ENCODE data around the gene CCDC137. TPM values are rescaled to one million over a fixed set of nuclear protein-coding genes. Genes with fewer than 3 reads are reported as not detected.

Gene CCDC137
- total and polyA plus RNA-seq, 2 of the 13 experiments (the other 11 are each of a cell fraction or from before 2014, with no cell fraction given): 14.6 to 39.1 TPM

GRCh38 chr17:81701288-81702071, 34.9 kb downstream of the CCDC137 start (continued):
- TF ChIP-seq ARID5B (CRISPR knock-in tag; IDR thresholded peaks at IDR 0.05): no peak
- TF ChIP-seq ZBTB38 (CRISPR knock-in tag; IDR thresholded peaks at IDR 0.05): peak; percentile 80
- no peak for TF ChIP-seq NONO (IDR thresholded peaks at IDR 0.05)
- peak; percentile 15; the same call in 1 of the 2 replicates for TF ChIP-seq NONO (CRISPR knock-in tag; conservative IDR thresholded peaks at IDR 0.05)
- TF ChIP-seq ZNF124 (CRISPR knock-in tag; IDR thresholded peaks at IDR 0.05): no peak
- TF ChIP-seq NR3C1 (CRISPR knock-in tag; IDR thresholded peaks at IDR 0.05): no peak
- peak; percentile 34; the same call in 1 of the 2 replicates for TF ChIP-seq ZBTB14 (CRISPR knock-in tag; IDR thresholded peaks at IDR 0.05)
- TF ChIP-seq TAF1 (CRISPR knock-in tag; IDR thresholded peaks at IDR 0.05): no peak
- TF ChIP-seq ZNF335 (CRISPR knock-in tag; IDR thresholded peaks at IDR 0.05): no peak
- no peak for TF ChIP-seq PRDM4 (CRISPR knock-in tag; IDR thresholded peaks at IDR 0.05; ENCODE audit: borderline replicate concordance)
- no peak for TF ChIP-seq KAT8 (CRISPR knock-in tag; IDR thresholded peaks at IDR 0.05)
- TF ChIP-seq FOXM1 (CRISPR knock-in tag; IDR thresholded peaks at IDR 0.05): 0 out of 2 replicates have a peak, but pooled peaks have one; percentile 24
- TF ChIP-seq HOXA5 (CRISPR knock-in tag; IDR thresholded peaks at IDR 0.05): no peak
- no peak for TF ChIP-seq FOXK1 (CRISPR knock-in tag; IDR thresholded peaks at IDR 0.05; ENCODE audit: borderline replicate concordance, low read depth)
- TF ChIP-seq ZFP1 (CRISPR knock-in tag; IDR thresholded peaks at IDR 0.05): no peak
- TF ChIP-seq ZNF354B (CRISPR knock-in tag; IDR thresholded peaks at IDR 0.05): peak; percentile 60; the same call in 1 of the 2 replicates
- no peak for TF ChIP-seq RFX5 (IDR thresholded peaks at IDR 0.05; ENCODE audit: low read depth, low read length)
- TF ChIP-seq CEBPZ (IDR thresholded peaks at IDR 0.05; ENCODE audit: low read length): no peak
- no peak for TF ChIP-seq HHEX (CRISPR knock-in tag; IDR thresholded peaks at IDR 0.05)
- no peak for TF ChIP-seq ZNF678 (CRISPR knock-in tag; IDR thresholded peaks at IDR 0.05)
